ENCODE results near the gene RGS6.

The RGS6 gene

GRCh38 chr14:72597252-72598233, 665.3 kb downstream of the RGS6 start:
- no peak for DNase-seq

- DNase-seq, result no peak
Measured at GRCh38 chr14:72598306-72598705, 666.1 kb downstream of the RGS6 start.

GRCh38 chr14:72599579-72600470, 667.6 kb downstream of the RGS6 start:
- no peak for DNase-seq

GRCh38 chr14:72600551-72601330, 668.5 kb downstream of the RGS6 start:
- no peak for DNase-seq

- DNase-seq, result no peak
Measured at GRCh38 chr14:72603639-72604038, 671.4 kb downstream of the RGS6 start.

GRCh38 chr14:72604133-72604532, 671.9 kb downstream of the RGS6 start:
- DNase-seq, result no peak

- DNase-seq, result no peak
Measured at GRCh38 chr14:72605096-72605920, 673.1 kb downstream of the RGS6 start.

- no peak for DNase-seq
Measured at GRCh38 chr14:72605921-72606220, 673.6 kb downstream of the RGS6 start.

GRCh38 chr14:72606879-72607278, 674.6 kb downstream of the RGS6 start:
- DNase-seq, result no peak

GRCh38 chr14:72607386-72608130, 675.3 kb downstream of the RGS6 start:
- DNase-seq, result no peak

GRCh38 chr14:72608391-72609204, 676.4 kb downstream of the RGS6 start:
- DNase-seq, result no peak

- DNase-seq, result no peak
Measured at GRCh38 chr14:72609205-72609916, 677.1 kb downstream of the RGS6 start.

- DNase-seq, result no peak
Measured at GRCh38 chr14:72610096-72610830, 678.0 kb downstream of the RGS6 start.

GRCh38 chr14:72610831-72611200, 678.6 kb downstream of the RGS6 start:
- no peak for DNase-seq

GRCh38 chr14:72611506-72611905, 679.3 kb downstream of the RGS6 start:
- DNase-seq, result no peak

GRCh38 chr14:72612041-72612440, 679.8 kb downstream of the RGS6 start:
- no peak for DNase-seq

- no peak for DNase-seq
Measured at GRCh38 chr14:72613231-72613974, 681.2 kb downstream of the RGS6 start.

- DNase-seq, result no peak
Measured at GRCh38 chr14:72613975-72614319, 681.7 kb downstream of the RGS6 start.

All from NCI-H2107 (cell line).